ENCODE data around the gene EPC2.

GRCh38 chr2:148670773-148671172, 26.2 kb downstream of the EPC2 start:
- no peak for TF ChIP-seq POLR2A (IDR thresholded peaks at IDR 0.05)
- TF ChIP-seq CTCF (IDR thresholded peaks at IDR 0.05) = no peak
- TF ChIP-seq POLR2AphosphoS5 (IDR thresholded peaks at IDR 0.05) = no peak
- no peak for TF ChIP-seq EP300 (IDR thresholded peaks at IDR 0.05)

All from sigmoid colon (tissue), 4 donors.